DND-41 (cell line): ENCODE data around the gene LINGO1.

Experiments
- ATAC-seq: fragments of 200-7000 bp; cut with Tn5 transposase; 3 replicates; pipeline ENCODE4 v1.9.1; 2021; ENCODE audit warnings: low read depth; ENCODE audit not compliant: insufficient read depth
- DNase-seq: peaks from one replicate; pipeline ENCODE4 v3.0.0-alpha.2; 2020
- H2AFZ ChIP-seq: 2 replicates; pipeline ENCODE4 v1.6.0; 2012; ENCODE audit warnings: low read depth, low read length
- H3K27ac ChIP-seq: 2 replicates; pipeline ENCODE4 v1.5.1; 2012; ENCODE audit warnings: low read length, inconsistent platforms
- H3K27me3 ChIP-seq: fragments of 200-600 bp; sonication (generic); 2 replicates; pipeline ENCODE4 v1.6.0; 2012; ENCODE audit warnings: low read length, mild to moderate bottlenecking, inconsistent platforms; ENCODE audit not compliant: insufficient read depth, poor library complexity
- H3K36me3 ChIP-seq: 2 replicates; pipeline ENCODE4 v1.5.1; 2012; ENCODE audit warnings: low read length, inconsistent platforms; ENCODE audit not compliant: insufficient read depth
- H3K4me1 ChIP-seq: 2 replicates; pipeline ENCODE4 v1.5.1; 2012; ENCODE audit warnings: mild to moderate bottlenecking, low read length; ENCODE audit not compliant: insufficient read depth
- H3K4me2 ChIP-seq: 2 replicates; pipeline ENCODE4 v1.6.0; 2012; ENCODE audit warnings: mild to moderate bottlenecking, moderate library complexity, low read length, inconsistent platforms; ENCODE audit not compliant: insufficient read depth
- H3K4me3 ChIP-seq, 2 experiments: fragments of 200-600 bp in 1 of 2; shearing (Covaris generic) in 1 of 2; 2 replicates each; pipeline ENCODE4 v1.5.1; 2012 to 2016; ENCODE audit warnings: inconsistent platforms in 2 of 2, low read length in 2 of 2, mild to moderate bottlenecking in 2 of 2, low read depth in 1 of 2, moderate library complexity in 1 of 2
- H3K79me2 ChIP-seq: 2 replicates; pipeline ENCODE4 v1.6.0; 2012; ENCODE audit warnings: low read length, inconsistent platforms; ENCODE audit not compliant: insufficient read depth
- H3K9ac ChIP-seq: 2 replicates; pipeline ENCODE4 v1.6.0; 2012; ENCODE audit warnings: low read depth, mild to moderate bottlenecking, inconsistent platforms, low read length, moderate library complexity
- H3K9me3 ChIP-seq: 2 replicates; pipeline ENCODE4 v1.5.1; 2012; ENCODE audit warnings: low read length, moderate library complexity, mild to moderate bottlenecking, inconsistent platforms; ENCODE audit not compliant: insufficient read depth, severe bottlenecking
- H4K20me1 ChIP-seq: 2 replicates; pipeline ENCODE4 v1.6.0; 2012; ENCODE audit warnings: low read length; ENCODE audit not compliant: insufficient read depth
- CTCF ChIP-seq: IDR thresholded peaks from 2 replicates; pipeline ENCODE4 v1.5.1; 2012; ENCODE audit warnings: borderline replicate concordance, low read length, moderate library complexity, mild to moderate bottlenecking; ENCODE audit not compliant: poor library complexity, severe bottlenecking; ENCODE audit errors: extremely low read depth
- EZH2 ChIP-seq: IDR thresholded peaks from 3 replicates; pipeline ENCODE4 v1.6.1; 2012; ENCODE audit warnings: borderline replicate concordance, low read depth, mild to moderate bottlenecking, moderate library complexity, low read length, inconsistent platforms; ENCODE audit not compliant: severe bottlenecking

Gene LINGO1

GRCh38 chr15:77634266-77634962 is 1.7 kb upstream of the LINGO1 start:
- ATAC-seq (0 out of 3 replicates have a peak, but pooled peaks have one; percentile 44), DNase-seq (peak; percentile 43)
- H3K27ac ChIP-seq = no peak overlapping the region
- no peaks in the 10 kb centered on the region for H3K27me3 ChIP-seq
- no peak overlapping the region for H2AFZ ChIP-seq
- H3K36me3 ChIP-seq = no peaks in the 10 kb centered on the region
- no peak overlapping the region for H3K9ac ChIP-seq
- no peaks in the 10 kb centered on the region for H3K9me3 ChIP-seq
- no peak overlapping the region for H3K4me3 ChIP-seq
- H4K20me1 ChIP-seq = peaks cover 4% of the 10 kb centered on the region; the same call in 1 of the 2 replicates
- H3K4me1 ChIP-seq = 0 out of 2 replicates have a peak, but pooled peaks cover 3% of the 10 kb centered on the region
- H3K4me2 ChIP-seq = no peak overlapping the region
- no peaks in the 10 kb centered on the region for H3K79me2 ChIP-seq
- TF ChIP-seq CTCF = peak; percentile 61
- TF ChIP-seq EZH2 = no peak

- no peak for ATAC-seq
- Histone ChIP-seq H4K20me1 (peaks cover 4% of the 10 kb centered on the region; the same call in 1 of the 2 replicates), H2AFZ (no peak overlapping the region), H3K4me3 (no peak overlapping the region), H3K9ac (no peak overlapping the region), H3K27me3 (no peaks in the 10 kb centered on the region), H3K9me3 (no peaks in the 10 kb centered on the region), H3K36me3 (no peaks in the 10 kb centered on the region), H3K27ac (no peak overlapping the region), H3K79me2 (no peaks in the 10 kb centered on the region), H3K4me2 (no peak overlapping the region), H3K4me1 (0 out of 2 replicates have a peak, but pooled peaks cover 3% of the 10 kb centered on the region)
- no peak for TF ChIP-seq EZH2
- no peak for TF ChIP-seq CTCF
- no peak for DNase-seq
Measured at GRCh38 chr15:77633913-77634265, 1.2 kb upstream of the LINGO1 start.

GRCh38 chr15:77633134-77633912 is 611 bp upstream of the LINGO1 start:
- H3K79me2 ChIP-seq = no peaks in the 10 kb centered on the region
- H3K36me3 ChIP-seq = no peaks in the 10 kb centered on the region
- H3K9ac ChIP-seq = no peak overlapping the region
- no peak overlapping the region for H3K4me3 ChIP-seq
- no peaks in the 10 kb centered on the region for H3K9me3 ChIP-seq
- no peak overlapping the region for H3K4me2 ChIP-seq
- TF ChIP-seq EZH2 (no peak), CTCF (peak; percentile 89)
- ATAC-seq (peak; percentile 90), DNase-seq (peak; percentile 47)
- H3K27me3 ChIP-seq = no peaks in the 10 kb centered on the region
- no peak overlapping the region for H2AFZ ChIP-seq
- H4K20me1 ChIP-seq = peaks cover 4% of the 10 kb centered on the region; the same call in 1 of the 2 replicates
- H3K27ac ChIP-seq = no peak overlapping the region
- H3K4me1 ChIP-seq = 0 out of 2 replicates have a peak, but pooled peaks cover 3% of the 10 kb centered on the region
